Choroid plexus epithelial cell (primary cell): ENCODE data around the gene KHSRP.

Experiments used
- DNase-seq: peaks from one replicate; pipeline ENCODE4 v3.0.0-alpha.2; 2010; ENCODE audit warnings: low read depth
- H3K4me3 ChIP-seq: 2 replicates; pipeline ENCODE4 v1.5.1; 2011; ENCODE audit warnings: low read depth, mild to moderate bottlenecking, control low read depth, low read length, moderate library complexity
- TF ChIP-seq, protein P1 (sequence below): conservative IDR thresholded peaks from 2 replicates; pipeline ENCODE4 v1.5.1; 2011; ENCODE audit warnings: low read depth, mild to moderate bottlenecking, control low read depth, inconsistent platforms, low read length, moderate library complexity

The KHSRP gene

GRCh38 chr19:6466526-6467248 is 42.1 kb upstream of the KHSRP start:
- TF ChIP-seq, protein P1, sequence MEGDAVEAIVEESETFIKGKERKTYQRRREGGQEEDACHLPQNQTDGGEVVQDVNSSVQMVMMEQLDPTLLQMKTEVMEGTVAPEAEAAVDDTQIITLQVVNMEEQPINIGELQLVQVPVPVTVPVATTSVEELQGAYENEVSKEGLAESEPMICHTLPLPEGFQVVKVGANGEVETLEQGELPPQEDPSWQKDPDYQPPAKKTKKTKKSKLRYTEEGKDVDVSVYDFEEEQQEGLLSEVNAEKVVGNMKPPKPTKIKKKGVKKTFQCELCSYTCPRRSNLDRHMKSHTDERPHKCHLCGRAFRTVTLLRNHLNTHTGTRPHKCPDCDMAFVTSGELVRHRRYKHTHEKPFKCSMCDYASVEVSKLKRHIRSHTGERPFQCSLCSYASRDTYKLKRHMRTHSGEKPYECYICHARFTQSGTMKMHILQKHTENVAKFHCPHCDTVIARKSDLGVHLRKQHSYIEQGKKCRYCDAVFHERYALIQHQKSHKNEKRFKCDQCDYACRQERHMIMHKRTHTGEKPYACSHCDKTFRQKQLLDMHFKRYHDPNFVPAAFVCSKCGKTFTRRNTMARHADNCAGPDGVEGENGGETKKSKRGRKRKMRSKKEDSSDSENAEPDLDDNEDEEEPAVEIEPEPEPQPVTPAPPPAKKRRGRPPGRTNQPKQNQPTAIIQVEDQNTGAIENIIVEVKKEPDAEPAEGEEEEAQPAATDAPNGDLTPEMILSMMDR, result no peak
- H3K4me3 ChIP-seq, result no peak overlapping the region
- no peak for DNase-seq

GRCh38 chr19:6465663-6466062 is 41.1 kb upstream of the KHSRP start:
- no peak overlapping the region for H3K4me3 ChIP-seq
- no peak for DNase-seq
- TF ChIP-seq, protein P1, result no peak

- DNase-seq, result no peak
- no peak overlapping the region for H3K4me3 ChIP-seq
- TF ChIP-seq, protein P1, result no peak
These were observed 40.4 kb upstream of the KHSRP start for GRCh38 chr19:6465006-6465405.

DNA sequence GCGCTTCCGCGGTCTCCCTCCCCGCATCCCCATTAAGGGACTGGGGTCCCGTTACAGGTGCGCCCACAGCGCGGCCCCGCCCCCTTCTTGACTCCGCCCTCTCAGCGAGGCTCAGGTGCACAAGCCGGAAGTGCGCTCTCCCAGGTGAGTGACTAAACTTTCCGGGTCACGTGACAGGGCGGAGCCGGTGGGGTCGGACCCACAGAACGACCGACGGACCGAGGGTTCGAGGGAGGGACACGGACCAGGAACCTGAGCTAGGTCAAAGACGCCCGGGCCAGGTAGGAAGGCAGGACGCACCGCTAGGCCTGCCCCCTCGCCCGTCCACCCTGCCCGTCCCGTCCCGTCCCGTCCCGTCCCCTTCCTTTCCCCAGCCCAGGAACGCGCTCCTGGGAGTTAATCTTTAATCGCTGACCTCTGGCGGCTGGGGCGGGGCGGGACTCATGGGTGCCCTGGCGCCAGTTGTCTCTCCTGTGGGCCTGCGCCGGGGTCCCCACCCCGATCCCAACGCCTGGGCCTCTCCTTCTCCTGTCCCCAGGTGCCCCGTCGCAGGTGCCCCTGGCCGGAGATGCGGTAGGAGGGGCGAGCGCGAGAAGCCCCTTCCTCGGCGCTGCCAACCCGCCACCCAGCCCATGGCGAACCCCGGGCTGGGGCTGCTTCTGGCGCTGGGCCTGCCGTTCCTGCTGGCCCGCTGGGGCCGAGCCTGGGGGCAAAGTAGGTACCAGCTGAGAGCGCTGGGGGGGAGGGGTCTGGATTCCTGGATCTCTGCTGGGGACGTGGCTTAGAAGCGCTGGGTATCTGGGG is 39.7 kb upstream of the KHSRP start, which contains the start of gene CRB3:
TSS of gene CRB3 (plus strand) at position 202 of the 804 bp plus-strand sequence. CDS start at position 633, 431 bp downstream.
- no peak for DNase-seq
- TF ChIP-seq, protein P1, result no peak
- H3K4me3 ChIP-seq, result no peak within 1 kb of the TSS

- DNase-seq, result peak; percentile 99
- TF ChIP-seq, protein P1, result peak; percentile 72
- H3K4me3 ChIP-seq, result peak overlapping the region; percentile 73
These were observed 35.7 kb upstream of the KHSRP start for GRCh38 chr19:6460099-6460884.

- DNase-seq, result peak; percentile 79
- H3K4me3 ChIP-seq, result peak within 1 kb of the TSS; percentile 73
- TF ChIP-seq, protein P1, result no peak
These were observed 34.9 kb upstream of the KHSRP start, which contains the start of gene SLC25A23 for GRCh38 chr19:6459262-6460098. SLC25A23 (minus strand) TSS chr19:6459792; CDS start chr19:6459628, 164 bp downstream.
